Caco-2 (cell line): ENCODE measurements around the gene KIF2A. TPM values are rescaled to one million over a fixed set of nuclear protein-coding genes. Genes with fewer than 3 reads are reported as not detected.

Source experiments
- BruUV-seq: library from RNA; stranded (reverse); fragments of 400-500 nt; replicated peaks from 2 replicates; lab custom pipeline; 2021; lab: Mats Ljungman, UMichigan
- CTCF ChIA-PET: fragments of 300-600 bp; sonication (Branson Sonifier 250); formaldehyde crosslinking; loops from one replicate; lab custom pipeline; 2022; ENCODE audit warnings: antibody characterized with exemption; lab: Charles Lee
- POLR2A ChIA-PET: fragments of 300-600 bp; sonication (Branson Sonifier 250); formaldehyde crosslinking; loops from one replicate; lab custom pipeline; 2022; ENCODE audit warnings: antibody characterized with exemption; lab: Charles Lee
- DNase-seq, 2 experiments: peaks; one replicate each; pipeline versions ENCODE4 v3.0.0 to v3.0.0-alpha.2; 2020 to 2022
- H3K27me3 ChIP-seq: replicated peaks from 2 replicates; pipeline ENCODE4 v1.6.0; 2011; ENCODE audit warnings: low read length; ENCODE audit not compliant: control insufficient read depth, insufficient read depth
- H3K36me3 ChIP-seq: 2 replicates; pipeline ENCODE4 v1.5.1; 2011; ENCODE audit warnings: low read length; ENCODE audit not compliant: control insufficient read depth, insufficient read depth
- H3K4me1 ChIP-seq: fragments of 250-450 bp; sonication (Bioruptor Pico); 2 replicates; pipeline ENCODE4 v1.5.1; 2020; ENCODE audit warnings: mild to moderate bottlenecking
- H3K4me3 ChIP-seq: 2 replicates; pipeline ENCODE4 v1.5.1; 2011; ENCODE audit warnings: low read depth, mild to moderate bottlenecking, control low read depth, low read length
- H3K9me3 ChIP-seq: fragments of 250-450 bp; sonication (Bioruptor Pico); 2 replicates; pipeline ENCODE4 v1.5.1; 2020; ENCODE audit warnings: mild to moderate bottlenecking, moderate library complexity
- H3K27ac Mint-ChIP-seq: one replicate; pipeline ENCODE4 v1.8.0; 2022; ENCODE audit warnings: mixed read lengths; ENCODE audit not compliant: unreplicated experiment
- H3K27me3 Mint-ChIP-seq: one replicate; pipeline ENCODE4 v1.8.0; 2022; ENCODE audit warnings: mixed read lengths; ENCODE audit not compliant: insufficient read depth, unreplicated experiment
- H3K36me3 Mint-ChIP-seq: one replicate; pipeline ENCODE4 v1.8.0; 2022; ENCODE audit warnings: mild to moderate bottlenecking, mixed read lengths; ENCODE audit not compliant: insufficient read depth, unreplicated experiment
- H3K4me1 Mint-ChIP-seq: one replicate; pipeline ENCODE4 v1.8.0; 2022; ENCODE audit warnings: low read depth, mixed read lengths; ENCODE audit not compliant: unreplicated experiment
- H3K4me3 Mint-ChIP-seq: one replicate; pipeline ENCODE4 v1.8.0; 2022; ENCODE audit warnings: mild to moderate bottlenecking, moderate library complexity, mixed read lengths; ENCODE audit not compliant: unreplicated experiment
- H3K9me3 Mint-ChIP-seq: one replicate; pipeline ENCODE4 v1.8.0; 2022; ENCODE audit warnings: mixed read lengths; ENCODE audit not compliant: unreplicated experiment
- intact Hi-C: fragments of 100-400 bp; cut with micrococcal nuclease; formaldehyde crosslinking; loops from one replicate; pipeline ENCODE4 v1.10.0; 2022; ENCODE audit not compliant: unreplicated experiment
- total RNA-seq: library from RNA; stranded (reverse); gene quantifications from 2 replicates; pipeline ENCODE4 v1.2.3, GENCODE V29; 2022
- TF ChIP-seq, protein P1 (sequence below), 2 experiments: fragments of 200-600 bp in 1 of 2; IDR thresholded peaks; 1 replicate in 1 of 2; 2 replicates in 1 of 2; pipeline versions ENCODE4 v1.5.1 to v1.8.0; 2011 to 2022; ENCODE audit warnings: antibody characterized with exemption in 1 of 2, control low read depth in 1 of 2, inconsistent platforms in 1 of 2, low read depth in 1 of 2, low read length in 1 of 2, mild to moderate bottlenecking in 1 of 2, moderate library complexity in 1 of 2; ENCODE audit not compliant: insufficient read depth in 1 of 2, severe bottlenecking in 1 of 2, unreplicated experiment in 1 of 2

KIF2A gene
- total RNA-seq, 1 experiment from 2014 or later, result 65.6 TPM

DNA sequence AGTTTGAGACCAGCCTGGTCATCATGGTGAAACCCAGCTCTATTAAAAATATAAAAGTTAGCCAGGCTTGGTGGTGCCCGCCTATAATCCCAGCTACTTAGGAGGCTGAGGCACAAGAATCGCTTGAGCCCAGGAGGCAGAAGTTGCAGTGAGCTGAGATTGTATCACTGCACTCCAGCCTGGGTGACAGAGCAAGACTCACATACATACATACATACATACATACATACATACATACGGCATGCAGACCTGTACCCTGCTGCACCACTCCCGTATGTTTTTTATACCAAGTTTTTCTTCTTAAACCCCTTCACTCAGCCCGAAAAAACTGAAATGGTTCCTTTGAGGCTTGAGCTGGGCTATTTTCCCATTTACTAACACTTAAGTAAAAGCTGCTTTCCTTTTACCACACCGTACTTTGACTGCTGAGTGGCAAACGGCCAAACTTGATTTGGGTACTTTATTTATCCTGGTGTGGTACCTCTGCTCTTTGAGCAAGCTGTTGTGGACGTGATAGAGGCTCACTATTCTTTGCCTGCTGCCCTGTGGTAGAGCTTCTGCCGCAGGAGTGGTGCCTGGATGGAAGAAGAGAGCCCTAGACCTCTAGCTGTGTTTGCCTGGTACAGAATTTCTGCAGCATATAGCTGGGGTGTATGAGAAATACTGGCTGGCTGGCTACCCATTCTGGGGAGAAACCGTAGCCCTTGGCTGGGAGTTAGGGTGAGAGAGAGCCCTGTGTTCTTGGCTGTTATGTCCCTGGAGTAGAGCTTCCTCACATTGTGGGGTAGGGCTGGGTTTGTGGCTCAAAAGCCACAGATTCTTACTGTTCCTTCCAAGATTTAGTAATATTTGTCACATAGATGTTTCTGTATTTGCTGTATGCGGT is 126.0 kb downstream of the KIF2A start:
- CTCF ChIA-PET, result interaction anchor here (1.3 kb wide), 1 partner anchor 12 kb away, joined by 3 read pairs; no protein-coding TSS in a partner anchor
- no peaks in the 10 kb centered on the region for H3K4me1 Mint-ChIP-seq
- H3K9me3 Mint-ChIP-seq, result no peaks in the 10 kb centered on the region
- Histone ChIP-seq H3K4me1 (no peaks in the 10 kb centered on the region), H3K9me3 (no peaks in the 10 kb centered on the region), H3K4me3 (no peak overlapping the region), H3K36me3 (no peaks in the 10 kb centered on the region), H3K27me3 (no peaks in the 10 kb centered on the region)
- no TSS peak for BruUV-seq
- no peak overlapping the region for H3K4me3 Mint-ChIP-seq
- H3K27ac Mint-ChIP-seq, result no peak overlapping the region
- TF ChIP-seq, protein P1, sequence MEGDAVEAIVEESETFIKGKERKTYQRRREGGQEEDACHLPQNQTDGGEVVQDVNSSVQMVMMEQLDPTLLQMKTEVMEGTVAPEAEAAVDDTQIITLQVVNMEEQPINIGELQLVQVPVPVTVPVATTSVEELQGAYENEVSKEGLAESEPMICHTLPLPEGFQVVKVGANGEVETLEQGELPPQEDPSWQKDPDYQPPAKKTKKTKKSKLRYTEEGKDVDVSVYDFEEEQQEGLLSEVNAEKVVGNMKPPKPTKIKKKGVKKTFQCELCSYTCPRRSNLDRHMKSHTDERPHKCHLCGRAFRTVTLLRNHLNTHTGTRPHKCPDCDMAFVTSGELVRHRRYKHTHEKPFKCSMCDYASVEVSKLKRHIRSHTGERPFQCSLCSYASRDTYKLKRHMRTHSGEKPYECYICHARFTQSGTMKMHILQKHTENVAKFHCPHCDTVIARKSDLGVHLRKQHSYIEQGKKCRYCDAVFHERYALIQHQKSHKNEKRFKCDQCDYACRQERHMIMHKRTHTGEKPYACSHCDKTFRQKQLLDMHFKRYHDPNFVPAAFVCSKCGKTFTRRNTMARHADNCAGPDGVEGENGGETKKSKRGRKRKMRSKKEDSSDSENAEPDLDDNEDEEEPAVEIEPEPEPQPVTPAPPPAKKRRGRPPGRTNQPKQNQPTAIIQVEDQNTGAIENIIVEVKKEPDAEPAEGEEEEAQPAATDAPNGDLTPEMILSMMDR (IDR thresholded peaks at IDR 0.05; ENCODE audit: insufficient read depth in 1 of 2, low read depth in 1 of 2, low read length in 1 of 2, severe bottlenecking in 1 of 2, unreplicated experiment in 1 of 2), result no peak
- intact Hi-C loops, result no loop called here
- H3K27me3 Mint-ChIP-seq, result no peaks in the 10 kb centered on the region
- H3K36me3 Mint-ChIP-seq, result peaks cover 19% of the 10 kb centered on the region
- DNase-seq, result no peak
- POLR2A ChIA-PET, result interaction anchor here (0.8 kb wide), 1 partner anchor 20 kb away, joined by 3 read pairs; the partner anchor contains the start of gene IPO11

GRCh38 chr5:62432621-62433064 is 126.6 kb downstream of the KIF2A start:
- POLR2A ChIA-PET, result interaction anchor here (0.8 kb wide), 1 partner anchor 20 kb away, joined by 3 read pairs; the partner anchor contains the start of gene IPO11
- BruUV-seq, result no TSS peak
- TF ChIP-seq, protein P1 (IDR thresholded peaks at IDR 0.05; ENCODE audit: insufficient read depth in 1 of 2, low read depth in 1 of 2, low read length in 1 of 2, severe bottlenecking in 1 of 2, unreplicated experiment in 1 of 2), result no peak
- Histone ChIP-seq H3K4me3 (no peak overlapping the region), H3K9me3 (no peaks in the 10 kb centered on the region), H3K4me1 (no peaks in the 10 kb centered on the region), H3K27me3 (no peaks in the 10 kb centered on the region), H3K36me3 (no peaks in the 10 kb centered on the region)
- intact Hi-C loops, result no loop called here
- CTCF ChIA-PET, result interaction anchor here (1.3 kb wide), 1 partner anchor 11 kb away, joined by 3 read pairs; no protein-coding TSS in a partner anchor
- Mint-ChIP-seq H3K4me3 (no peak overlapping the region), H3K27ac (no peak overlapping the region), H3K4me1 (no peaks in the 10 kb centered on the region), H3K9me3 (no peaks in the 10 kb centered on the region), H3K27me3 (no peaks in the 10 kb centered on the region), H3K36me3 (peaks cover 13% of the 10 kb centered on the region)
- DNase-seq, result no peak

Other genes starting within 250 kb of the KIF2A start
- 31.8 and 33.4 TPM in 2 replicates for gene DIMT1, start 97.7 kb downstream of the KIF2A start, total RNA-seq
- gene IPO11, start 106.6 kb downstream of the KIF2A start, total RNA-seq, result 50.5 and 54.1 TPM in 2 replicates